Measurements from ENCODE around the gene BCORL1. TPM values are rescaled to one million over a fixed set of nuclear protein-coding genes. Genes with fewer than 3 reads are reported as not detected.
A peak's percentile ranks its signal among the peaks of the same experiment; 100 is the strongest.

The BCORL1 gene
- total RNA-seq, 1 experiment from 2014 or later: 32.2 TPM

DNA sequence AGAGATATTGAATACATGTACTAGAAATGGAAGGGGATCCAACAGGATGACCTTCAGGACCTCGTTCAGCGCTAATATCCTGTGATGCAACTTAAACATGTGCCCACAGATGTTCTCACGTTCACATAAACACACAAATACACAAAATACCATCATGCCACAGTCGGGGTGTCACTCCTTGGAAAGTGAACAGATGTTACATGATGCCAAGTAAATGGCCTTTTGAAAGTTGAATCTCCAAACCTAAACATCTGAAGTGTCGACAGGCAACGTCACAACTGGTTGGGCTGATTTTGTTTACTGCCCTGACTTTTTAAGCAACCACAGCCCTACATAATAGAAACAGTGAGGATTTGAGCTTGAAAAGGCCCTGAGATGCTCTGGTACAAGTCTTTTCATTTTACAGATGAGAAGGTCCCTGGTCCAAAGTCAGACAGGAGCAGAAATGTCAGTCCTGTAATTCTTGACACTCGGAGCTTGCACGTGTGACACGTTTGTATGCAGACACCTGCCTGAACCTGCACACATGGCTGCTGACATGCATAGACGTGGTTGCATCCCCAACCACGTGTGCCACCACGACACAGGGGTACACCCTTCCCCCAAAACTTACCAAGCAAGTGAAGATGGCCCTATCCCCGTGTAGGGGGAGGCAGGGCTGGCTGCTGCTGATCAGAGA lies 23.5 kb upstream of the BCORL1 start:
- no peaks in the 10 kb centered on the region for H3K9me2 ChIP-seq (ENCODE audit: insufficient read depth)
- H4K20me1 ChIP-seq (ENCODE audit: insufficient read depth): no peaks in the 10 kb centered on the region
- H3K4me1 ChIP-seq (replicated peaks; ENCODE audit: insufficient read depth): peaks cover 14% of the 10 kb centered on the region
- TF ChIP-seq EZH2 (IDR thresholded peaks at IDR 0.05; ENCODE audit: low read depth): no peak
- TF ChIP-seq, protein P1, sequence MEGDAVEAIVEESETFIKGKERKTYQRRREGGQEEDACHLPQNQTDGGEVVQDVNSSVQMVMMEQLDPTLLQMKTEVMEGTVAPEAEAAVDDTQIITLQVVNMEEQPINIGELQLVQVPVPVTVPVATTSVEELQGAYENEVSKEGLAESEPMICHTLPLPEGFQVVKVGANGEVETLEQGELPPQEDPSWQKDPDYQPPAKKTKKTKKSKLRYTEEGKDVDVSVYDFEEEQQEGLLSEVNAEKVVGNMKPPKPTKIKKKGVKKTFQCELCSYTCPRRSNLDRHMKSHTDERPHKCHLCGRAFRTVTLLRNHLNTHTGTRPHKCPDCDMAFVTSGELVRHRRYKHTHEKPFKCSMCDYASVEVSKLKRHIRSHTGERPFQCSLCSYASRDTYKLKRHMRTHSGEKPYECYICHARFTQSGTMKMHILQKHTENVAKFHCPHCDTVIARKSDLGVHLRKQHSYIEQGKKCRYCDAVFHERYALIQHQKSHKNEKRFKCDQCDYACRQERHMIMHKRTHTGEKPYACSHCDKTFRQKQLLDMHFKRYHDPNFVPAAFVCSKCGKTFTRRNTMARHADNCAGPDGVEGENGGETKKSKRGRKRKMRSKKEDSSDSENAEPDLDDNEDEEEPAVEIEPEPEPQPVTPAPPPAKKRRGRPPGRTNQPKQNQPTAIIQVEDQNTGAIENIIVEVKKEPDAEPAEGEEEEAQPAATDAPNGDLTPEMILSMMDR (conservative IDR thresholded peaks at IDR 0.05): no peak
- no peaks in the 10 kb centered on the region for H3K36me3 ChIP-seq (ENCODE audit: low read depth)
- CTCF ChIA-PET: no interaction called here
- POLR2A ChIA-PET (ENCODE audit: unreplicated experiment): no interaction called here
- H3K79me2 ChIP-seq (ENCODE audit: low read depth): no peaks in the 10 kb centered on the region
- no peaks in the 10 kb centered on the region for H3K9me3 ChIP-seq (ENCODE audit: insufficient read depth, low read depth)
- DNase-seq: no peak
- no peaks in the 10 kb centered on the region for H3K27me3 ChIP-seq (ENCODE audit: insufficient read depth, low read depth)
- H3K4me3 ChIP-seq: no peak overlapping the region
- intact Hi-C loops (cut with micrococcal nuclease; ENCODE audit: unreplicated experiment): no loop called here
- no peak overlapping the region for H3K4me2 ChIP-seq
- no peak overlapping the region for H2AFZ ChIP-seq
- H3K27ac ChIP-seq: no peak overlapping the region
- no TSS peak for BruUV-seq (replicated peaks)
- peaks cover 18% of the 10 kb centered on the region; the same call in 1 of the 2 replicates for H3F3A ChIP-seq (ENCODE audit: insufficient read depth, low read depth)

DNA sequence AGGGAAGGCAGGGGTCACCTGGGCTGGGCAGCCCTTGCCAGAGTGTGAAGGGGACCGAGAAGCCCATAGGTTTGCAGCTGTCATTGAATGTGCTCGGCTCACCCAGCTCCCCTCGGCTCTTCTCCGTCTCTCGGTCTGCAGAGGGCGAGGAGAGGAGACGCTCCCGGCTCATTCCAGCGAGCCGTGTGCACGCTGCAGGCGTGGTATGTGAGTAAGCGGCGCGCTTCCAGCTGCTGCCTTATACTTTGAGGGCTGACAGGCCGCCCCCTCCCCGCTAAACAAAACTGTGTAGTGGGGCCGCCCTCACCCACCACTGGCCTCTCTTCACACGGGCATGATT lies 23.0 kb upstream of the BCORL1 start:
- Histone ChIP-seq H3F3A (ENCODE audit: insufficient read depth, low read depth) (peaks cover 18% of the 10 kb centered on the region; the same call in 1 of the 2 replicates), H4K20me1 (ENCODE audit: insufficient read depth) (no peaks in the 10 kb centered on the region), H3K4me3 (no peak overlapping the region), H3K27ac (no peak overlapping the region), H3K4me2 (no peak overlapping the region), H3K9me3 (ENCODE audit: insufficient read depth, low read depth) (no peaks in the 10 kb centered on the region), H3K27me3 (ENCODE audit: insufficient read depth, low read depth) (no peaks in the 10 kb centered on the region), H3K4me1 (replicated peaks; ENCODE audit: insufficient read depth) (peaks cover 14% of the 10 kb centered on the region), H3K79me2 (ENCODE audit: low read depth) (no peaks in the 10 kb centered on the region), H3K36me3 (ENCODE audit: low read depth) (no peaks in the 10 kb centered on the region), H3K9me2 (ENCODE audit: insufficient read depth) (no peaks in the 10 kb centered on the region), H2AFZ (no peak overlapping the region)
- intact Hi-C loops (cut with micrococcal nuclease; ENCODE audit: unreplicated experiment): no loop called here
- TF ChIP-seq EZH2 (IDR thresholded peaks at IDR 0.05; ENCODE audit: low read depth): no peak
- TF ChIP-seq, protein P1 (conservative IDR thresholded peaks at IDR 0.05): no peak
- no TSS peak for BruUV-seq (replicated peaks)
- CTCF ChIA-PET: no interaction called here
- POLR2A ChIA-PET (ENCODE audit: unreplicated experiment): no interaction called here
- no peak for DNase-seq

DNA sequence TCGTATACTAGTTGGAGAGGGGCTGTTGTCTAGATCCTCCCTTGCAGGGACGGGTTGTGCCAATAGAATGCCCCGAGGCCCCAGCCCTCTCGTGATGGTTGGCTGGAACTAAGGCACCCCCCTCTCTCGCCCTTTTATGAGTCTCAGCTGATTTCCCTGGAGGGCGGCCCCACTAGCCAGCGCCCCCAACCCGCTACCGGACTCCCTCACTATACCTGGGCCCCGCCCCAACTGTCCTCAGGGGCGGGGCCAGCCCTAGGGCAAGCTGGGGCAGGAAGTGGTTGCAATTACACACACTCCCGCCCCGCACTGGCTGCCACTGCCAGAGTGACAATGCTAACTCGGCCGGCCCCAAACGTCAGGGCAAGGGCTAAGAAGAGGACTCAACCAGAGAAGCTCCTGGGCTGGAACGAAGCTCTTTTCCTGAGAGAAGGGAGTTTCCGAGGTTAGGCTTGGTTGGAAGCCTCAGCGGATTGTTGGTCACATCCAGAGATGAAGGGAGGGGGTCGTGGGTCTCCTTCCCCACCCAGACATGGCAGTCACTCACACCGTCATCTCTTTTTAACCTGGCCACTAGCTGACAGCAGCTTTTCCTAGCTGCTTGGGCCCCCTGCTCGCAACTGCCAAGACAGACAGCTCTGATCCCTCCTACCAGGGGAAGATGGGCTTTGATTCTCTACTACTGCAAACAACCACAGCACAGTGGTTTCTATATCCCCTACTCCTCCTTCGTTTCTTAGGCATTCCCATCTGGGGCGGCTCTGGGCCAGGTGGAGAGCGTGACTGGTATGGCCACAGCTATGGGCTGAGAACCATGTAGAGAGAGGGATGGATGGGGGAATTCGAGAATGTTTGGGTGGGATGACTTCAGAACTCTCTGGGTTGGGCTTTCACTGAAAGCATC lies 21.0 kb upstream of the BCORL1 start:
- BruUV-seq (replicated peaks): TSS peak; percentile 67

More for the DNA sequence above, 21.0 kb upstream of the BCORL1 start:
- H3K9me3 ChIP-seq (ENCODE audit: insufficient read depth, low read depth): no peaks in the 10 kb centered on the region
- no peaks in the 10 kb centered on the region for H3K36me3 ChIP-seq (ENCODE audit: low read depth)
- H3K79me2 ChIP-seq (ENCODE audit: low read depth): no peaks in the 10 kb centered on the region
- peak; percentile 68 to 79 for DNase-seq
- CTCF ChIA-PET: interaction anchor here (0.5 to 0.6 kb wide), 2 partner anchors 20 to 30 kb away, joined by 6 to 10 read pairs; no protein-coding TSS in a partner anchor
- H2AFZ ChIP-seq: peak overlapping the region; percentile 85
- TF ChIP-seq EZH2 (IDR thresholded peaks at IDR 0.05; ENCODE audit: low read depth): no peak
- TF ChIP-seq, protein P1 (conservative IDR thresholded peaks at IDR 0.05): no peak
- POLR2A ChIA-PET (ENCODE audit: unreplicated experiment): interaction anchor here (0.6 to 0.7 kb wide), 2 partner anchors 16 to 128 kb away, joined by 6 read pairs; no protein-coding TSS in a partner anchor
- H3K27ac ChIP-seq: no peak overlapping the region
- H3K27me3 ChIP-seq (ENCODE audit: insufficient read depth, low read depth): no peaks in the 10 kb centered on the region
- peak overlapping the region; percentile 48; the same call in 1 of the 2 replicates for H3K4me3 ChIP-seq
- peaks cover 13% of the 10 kb centered on the region for H3K4me1 ChIP-seq (replicated peaks; ENCODE audit: insufficient read depth)
- peaks cover 18% of the 10 kb centered on the region; the same call in 1 of the 2 replicates for H3F3A ChIP-seq (ENCODE audit: insufficient read depth, low read depth)
- H3K9me2 ChIP-seq (ENCODE audit: insufficient read depth): no peaks in the 10 kb centered on the region
- intact Hi-C loops (cut with micrococcal nuclease; ENCODE audit: unreplicated experiment): loop anchor here (2.0 kb wide), 1 partner anchor 21 kb away; the partner anchor contains the start of gene BCORL1
- no peaks in the 10 kb centered on the region for H4K20me1 ChIP-seq (ENCODE audit: insufficient read depth)
- H3K4me2 ChIP-seq: peak overlapping the region; percentile 88
